ENCODE measurements around the gene DBNL.

The DBNL gene

GRCh38 chr7:44076101-44076895, 31.8 kb downstream of the DBNL start:
- DNase-seq (ENCODE audit: extremely low read depth in 1 of 2, low read depth in 1 of 2): no peak

GRCh38 chr7:44077061-44077460, 32.6 kb downstream of the DBNL start:
- no peak for DNase-seq (ENCODE audit: extremely low read depth in 1 of 2, low read depth in 1 of 2)

- no peak for DNase-seq (ENCODE audit: extremely low read depth in 1 of 2, low read depth in 1 of 2)
Observed at GRCh38 chr7:44077681-44078091, 33.2 kb downstream of the DBNL start.

GRCh38 chr7:44078521-44078920, 34.0 kb downstream of the DBNL start:
- DNase-seq (ENCODE audit: extremely low read depth in 1 of 2, low read depth in 1 of 2): no peak

GRCh38 chr7:44079331-44080021, 35.0 kb downstream of the DBNL start:
- no peak for DNase-seq (ENCODE audit: extremely low read depth in 1 of 2, low read depth in 1 of 2)

- DNase-seq (ENCODE audit: extremely low read depth in 1 of 2, low read depth in 1 of 2): no peak
Observed at GRCh38 chr7:44080118-44080517, 35.6 kb downstream of the DBNL start.

- DNase-seq (ENCODE audit: extremely low read depth in 1 of 2, low read depth in 1 of 2): no peak
Observed at GRCh38 chr7:44080686-44081265, 36.3 kb downstream of the DBNL start.

- DNase-seq (ENCODE audit: extremely low read depth in 1 of 2, low read depth in 1 of 2): no peak
Observed at GRCh38 chr7:44081266-44081748, 36.8 kb downstream of the DBNL start.

- DNase-seq (ENCODE audit: extremely low read depth in 1 of 2, low read depth in 1 of 2): peak; percentile 94 to 95
Observed at GRCh38 chr7:44082541-44083207, 38.2 kb downstream of the DBNL start.

- DNase-seq (ENCODE audit: extremely low read depth in 1 of 2, low read depth in 1 of 2): no peak
Observed at GRCh38 chr7:44083796-44084195, 39.3 kb downstream of the DBNL start.

GRCh38 chr7:44084701-44085100, 40.2 kb downstream of the DBNL start:
- no peak for DNase-seq (ENCODE audit: extremely low read depth in 1 of 2, low read depth in 1 of 2)

- DNase-seq (ENCODE audit: extremely low read depth in 1 of 2, low read depth in 1 of 2): no peak
Observed at GRCh38 chr7:44085546-44085945, 41.0 kb downstream of the DBNL start.

GRCh38 chr7:44086627-44087026, 42.1 kb downstream of the DBNL start:
- no peak for DNase-seq (ENCODE audit: extremely low read depth in 1 of 2, low read depth in 1 of 2)

GRCh38 chr7:44087911-44088838, 43.7 kb downstream of the DBNL start:
- no peak for DNase-seq (ENCODE audit: extremely low read depth in 1 of 2, low read depth in 1 of 2)

- no peak for DNase-seq (ENCODE audit: extremely low read depth in 1 of 2, low read depth in 1 of 2)
Observed at GRCh38 chr7:44093102-44093641, 48.7 kb downstream of the DBNL start.

GRCh38 chr7:44094365-44094764, 49.9 kb downstream of the DBNL start:
- DNase-seq (ENCODE audit: extremely low read depth in 1 of 2, low read depth in 1 of 2): no peak

- no peak for DNase-seq (ENCODE audit: extremely low read depth in 1 of 2, low read depth in 1 of 2)
Observed at GRCh38 chr7:44094883-44095592, 50.5 kb downstream of the DBNL start.

GRCh38 chr7:44095781-44096180, 51.3 kb downstream of the DBNL start:
- no peak for DNase-seq (ENCODE audit: extremely low read depth in 1 of 2, low read depth in 1 of 2)

GRCh38 chr7:44096326-44096881, 51.9 kb downstream of the DBNL start:
- no peak for DNase-seq (ENCODE audit: extremely low read depth in 1 of 2, low read depth in 1 of 2)
